Gastrocnemius medialis (tissue), 4 donors: Measurements from ENCODE around the gene KCNF1. TPM values are rescaled to one million over a fixed set of nuclear protein-coding genes. Genes with fewer than 3 reads are reported as not detected.

ENCODE experiments used
- ATAC-seq, 2 donors: fragments of 150-250 bp; one replicate each; pipeline ENCODE4 v1.9.1; 2016
- DNase-seq, 2 donors: peaks; one replicate each; pipeline ENCODE4 v3.0.0-alpha.2; 2019
- H3K27ac ChIP-seq, 4 donors: fragments of 200-600 bp; sonication (generic); 1 replicate in 1 of 4; 2 replicates in 3 of 4; pipeline ENCODE4 v1.5.1; 2016 to 2018; ENCODE audit warnings: mild to moderate bottlenecking in 2 of 4, moderate library complexity in 1 of 4
- H3K27me3 ChIP-seq, 3 donors: fragments of 200-600 bp; sonication (generic) in 2 of 3; 1 replicate in 1 of 3; 2 replicates in 2 of 3; pipeline versions ENCODE4 v1.5.1 to v1.6.0; 2016 to 2019; ENCODE audit warnings: mild to moderate bottlenecking in 1 of 3, moderate library complexity in 1 of 3
- H3K36me3 ChIP-seq, 2 donors: fragments of 200-600 bp; sonication (generic) in 1 of 2; one replicate each; pipeline ENCODE4 v1.5.1; 2017 to 2018
- H3K4me1 ChIP-seq, 2 donors: fragments of 200-600 bp; sonication (generic) in 1 of 2; one replicate each; pipeline ENCODE4 v1.5.1; 2016 to 2017; ENCODE audit warnings: mild to moderate bottlenecking in 2 of 2
- H3K4me3 ChIP-seq, 4 donors: fragments of 200-600 bp; sonication (generic) in 3 of 4; 1 replicate in 1 of 4; 2 replicates in 3 of 4; pipeline ENCODE4 v1.5.1; 2016 to 2019; ENCODE audit warnings: mild to moderate bottlenecking in 2 of 4
- H3K9me3 ChIP-seq, 3 donors: fragments of 200-600 bp; sonication (generic) in 2 of 3; 1 replicate in 1 of 3; 2 replicates in 2 of 3; pipeline ENCODE4 v1.5.1; 2016 to 2019
- POLR2A ChIP-seq, 2 donors: fragments of 450-650 bp; IDR thresholded peaks; one replicate each; pipeline ENCODE4 v1.6.1; 2017; ENCODE audit warnings: antibody characterized with exemption in 2 of 2, mild to moderate bottlenecking in 2 of 2, moderate library complexity in 2 of 2
- in situ Hi-C, 4 donors: fragments of 200-750 bp; cut with MboI; loops; one replicate each; pipeline versions ENCODE4 v1.15.0 to v1.8.0; 2017; ENCODE audit warnings: low sequenced_read_pairs in 4 of 4
- intact Hi-C: fragments of 100-400 bp; cut with DNase I; formaldehyde crosslinking; loops from one replicate; pipeline ENCODE4 v1.15.1; 2023; ENCODE audit warnings: low total_unique reads
- total RNA-seq, 4 donors: library from RNA; depleted of rRNA; stranded (reverse); fragments of >200 nt; gene quantifications; one replicate each; pipeline versions ENCODE4 v1.1.0 to v1.2.3, GENCODE V29; 2016
- TF ChIP-seq, protein P1 (sequence below), 5 experiments: fragments of 450-650 bp in 3 of 5; fragments of 200-600 bp in 2 of 5; sonication (generic) in 2 of 5; IDR thresholded peaks in 4 of 5; conservative IDR thresholded peaks in 1 of 5; 1 replicate in 4 of 5; 2 replicates in 1 of 5; pipeline ENCODE4 v1.5.1; 2016 to 2019; ENCODE audit warnings: antibody characterized with exemption in 5 of 5, mild to moderate bottlenecking in 3 of 5, moderate library complexity in 3 of 5

KCNF1 gene
- total RNA-seq, 4 donors from 2014 or later: not detected

DNA sequence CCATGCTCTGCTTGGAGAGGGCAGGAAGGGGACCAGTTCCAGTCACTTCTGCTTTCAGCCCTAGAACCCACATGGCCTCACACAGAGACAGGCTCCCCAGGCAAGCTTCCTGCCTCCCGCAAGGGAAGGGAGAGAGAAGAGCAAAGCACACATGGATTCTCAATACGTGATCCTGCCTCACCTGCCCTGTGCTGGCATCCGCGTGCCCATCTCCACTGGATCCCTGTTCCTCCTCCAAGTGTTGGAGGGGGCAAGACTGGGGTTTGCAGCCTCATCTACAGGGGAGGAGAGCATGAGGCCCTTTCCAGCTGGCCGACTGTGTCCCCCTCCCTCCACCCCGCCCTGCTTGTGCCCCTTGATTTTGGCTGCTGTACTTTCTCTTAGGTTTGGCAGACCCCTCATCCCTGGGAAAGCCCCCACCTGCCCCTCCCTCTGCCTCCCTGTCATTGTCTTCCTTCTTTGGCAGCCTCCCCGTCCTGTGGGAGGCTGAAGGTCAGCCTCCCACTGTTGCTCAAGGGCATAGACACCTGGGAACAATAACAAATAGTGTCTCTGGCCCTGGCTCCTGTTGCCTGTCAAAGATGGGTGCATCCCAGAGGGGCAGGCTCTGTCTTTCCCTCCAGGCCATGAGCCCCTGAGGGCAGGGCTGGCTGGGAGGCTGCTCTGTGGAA, 22.7 kb downstream of the KCNF1 start:
- no peak for ATAC-seq
- in situ Hi-C loops: no loop called here
- no peaks in the 10 kb centered on the region for H3K27me3 ChIP-seq

DNA sequence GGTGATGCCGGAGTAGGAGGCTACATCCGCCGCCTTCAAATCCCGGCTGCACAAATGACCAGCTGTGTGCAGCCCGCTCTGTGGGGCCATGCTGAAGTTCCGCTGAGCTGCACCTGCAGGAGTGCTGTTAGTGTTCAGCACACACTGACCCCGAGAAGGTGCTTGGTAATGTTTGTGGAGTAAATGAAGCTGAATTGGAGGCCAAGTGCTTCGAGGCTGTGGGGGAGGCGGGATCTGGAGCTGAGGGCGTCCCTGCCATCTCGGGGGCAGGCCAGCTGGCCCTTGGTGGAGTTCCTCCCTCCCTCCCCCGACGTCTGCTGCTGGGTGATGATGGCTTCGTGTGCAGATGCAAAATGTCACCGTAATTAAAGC, 23.2 kb downstream of the KCNF1 start:
- in situ Hi-C loops (no loop called here), intact Hi-C loops (loop anchor here (5.0 kb wide), 1 partner anchor 63 kb away; no protein-coding TSS in a partner anchor)
- H3K4me3 ChIP-seq: no peak overlapping the region
- H3K27ac ChIP-seq: no peak overlapping the region
- peaks cover 9 to 17% of the 10 kb centered on the region in 2 donors for H3K4me1 ChIP-seq
- ATAC-seq: no peak
- no peaks in the 10 kb centered on the region for H3K27me3 ChIP-seq
- no peak for TF ChIP-seq POLR2A (IDR thresholded peaks at IDR 0.05)
- TF ChIP-seq, protein P1, sequence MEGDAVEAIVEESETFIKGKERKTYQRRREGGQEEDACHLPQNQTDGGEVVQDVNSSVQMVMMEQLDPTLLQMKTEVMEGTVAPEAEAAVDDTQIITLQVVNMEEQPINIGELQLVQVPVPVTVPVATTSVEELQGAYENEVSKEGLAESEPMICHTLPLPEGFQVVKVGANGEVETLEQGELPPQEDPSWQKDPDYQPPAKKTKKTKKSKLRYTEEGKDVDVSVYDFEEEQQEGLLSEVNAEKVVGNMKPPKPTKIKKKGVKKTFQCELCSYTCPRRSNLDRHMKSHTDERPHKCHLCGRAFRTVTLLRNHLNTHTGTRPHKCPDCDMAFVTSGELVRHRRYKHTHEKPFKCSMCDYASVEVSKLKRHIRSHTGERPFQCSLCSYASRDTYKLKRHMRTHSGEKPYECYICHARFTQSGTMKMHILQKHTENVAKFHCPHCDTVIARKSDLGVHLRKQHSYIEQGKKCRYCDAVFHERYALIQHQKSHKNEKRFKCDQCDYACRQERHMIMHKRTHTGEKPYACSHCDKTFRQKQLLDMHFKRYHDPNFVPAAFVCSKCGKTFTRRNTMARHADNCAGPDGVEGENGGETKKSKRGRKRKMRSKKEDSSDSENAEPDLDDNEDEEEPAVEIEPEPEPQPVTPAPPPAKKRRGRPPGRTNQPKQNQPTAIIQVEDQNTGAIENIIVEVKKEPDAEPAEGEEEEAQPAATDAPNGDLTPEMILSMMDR (IDR thresholded peaks at IDR 0.05 in 4 of 5, conservative IDR thresholded peaks at IDR 0.05 in 1 of 5): no peak
- no peak for DNase-seq
- no peaks in the 10 kb centered on the region for H3K36me3 ChIP-seq
- no peaks in the 10 kb centered on the region for H3K9me3 ChIP-seq

More for the DNA sequence above, 22.7 kb downstream of the KCNF1 start:
- peaks cover 8 to 16% of the 10 kb centered on the region in 2 donors for H3K4me1 ChIP-seq
- H3K36me3 ChIP-seq: no peaks in the 10 kb centered on the region
- no peak overlapping the region for H3K4me3 ChIP-seq
- no peak overlapping the region for H3K27ac ChIP-seq
- TF ChIP-seq, protein P1 (IDR thresholded peaks at IDR 0.05 in 4 of 5, conservative IDR thresholded peaks at IDR 0.05 in 1 of 5): no peak
- TF ChIP-seq POLR2A (IDR thresholded peaks at IDR 0.05): no peak
- no peak for DNase-seq
- H3K9me3 ChIP-seq: no peaks in the 10 kb centered on the region
- intact Hi-C loops: loop anchor here (5.0 kb wide), 1 partner anchor 62 kb away; no protein-coding TSS in a partner anchor

DNA sequence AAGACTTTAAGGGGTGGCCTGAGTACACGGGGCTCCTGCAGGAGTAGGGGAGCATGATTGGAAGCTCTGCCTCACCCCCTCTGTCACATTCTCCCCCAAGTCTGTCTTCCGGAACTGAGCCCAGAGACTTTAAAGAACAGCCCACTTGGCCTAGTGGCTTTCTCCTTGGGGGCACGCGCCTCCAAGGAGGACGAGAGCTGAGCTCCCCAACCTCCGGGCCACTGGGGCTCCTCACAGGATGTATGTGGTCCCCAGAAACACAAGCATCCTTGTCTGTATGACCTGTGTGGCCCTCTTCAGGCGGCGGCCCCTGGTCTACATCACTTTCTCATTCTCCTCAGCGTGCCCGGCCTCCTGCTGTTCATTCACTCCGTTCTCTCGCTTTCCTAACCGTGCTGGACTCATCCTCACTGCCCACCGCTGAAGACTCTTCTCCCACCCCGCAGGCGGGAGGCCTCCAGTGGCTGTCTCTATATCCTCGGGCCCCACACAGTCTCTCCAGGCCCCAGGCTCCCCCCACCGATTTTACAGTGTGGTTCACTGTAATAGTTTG, 23.7 kb downstream of the KCNF1 start:
- TF ChIP-seq POLR2A (IDR thresholded peaks at IDR 0.05): no peak
- TF ChIP-seq, protein P1 (IDR thresholded peaks at IDR 0.05 in 4 of 5, conservative IDR thresholded peaks at IDR 0.05 in 1 of 5): no peak
- Histone ChIP-seq H3K4me3 (no peak overlapping the region), H3K4me1 (peaks cover 13 to 22% of the 10 kb centered on the region in 2 donors), H3K9me3 (no peaks in the 10 kb centered on the region), H3K27me3 (no peaks in the 10 kb centered on the region), H3K27ac (no peak overlapping the region), H3K36me3 (no peaks in the 10 kb centered on the region)
- ATAC-seq (no peak), DNase-seq (no peak)
- in situ Hi-C loops (no loop called here), intact Hi-C loops (no loop called here)

GRCh38 chr2:10935953-10936942, 24.5 kb downstream of the KCNF1 start:
- in situ Hi-C loops (no loop called here), intact Hi-C loops (no loop called here)
- no peak overlapping the region for H3K4me3 ChIP-seq
- H3K36me3 ChIP-seq: no peaks in the 10 kb centered on the region
- H3K9me3 ChIP-seq: no peaks in the 10 kb centered on the region
- H3K27ac ChIP-seq: no peak overlapping the region
- DNase-seq (no peak), ATAC-seq (no peak)
- peaks cover 21 to 28% of the 10 kb centered on the region in 2 donors for H3K4me1 ChIP-seq
- no peak for TF ChIP-seq POLR2A (IDR thresholded peaks at IDR 0.05)
- TF ChIP-seq, protein P1 (IDR thresholded peaks at IDR 0.05 in 4 of 5, conservative IDR thresholded peaks at IDR 0.05 in 1 of 5): no peak
- H3K27me3 ChIP-seq: no peaks in the 10 kb centered on the region
